Erythroblast (primary cell): ENCODE measurements around the gene DOP1B.

Experiments
- GATA1 ChIP-seq: IDR thresholded peaks from 2 replicates; pipeline ENCODE4 v1.6.1; 2011; ENCODE audit warnings: low read depth, mild to moderate bottlenecking, control low read depth, low read length, moderate library complexity
- POLR2A ChIP-seq: IDR thresholded peaks from 2 replicates; pipeline ENCODE4 v1.6.1; 2011; ENCODE audit warnings: mild to moderate bottlenecking, low read length

DNA sequence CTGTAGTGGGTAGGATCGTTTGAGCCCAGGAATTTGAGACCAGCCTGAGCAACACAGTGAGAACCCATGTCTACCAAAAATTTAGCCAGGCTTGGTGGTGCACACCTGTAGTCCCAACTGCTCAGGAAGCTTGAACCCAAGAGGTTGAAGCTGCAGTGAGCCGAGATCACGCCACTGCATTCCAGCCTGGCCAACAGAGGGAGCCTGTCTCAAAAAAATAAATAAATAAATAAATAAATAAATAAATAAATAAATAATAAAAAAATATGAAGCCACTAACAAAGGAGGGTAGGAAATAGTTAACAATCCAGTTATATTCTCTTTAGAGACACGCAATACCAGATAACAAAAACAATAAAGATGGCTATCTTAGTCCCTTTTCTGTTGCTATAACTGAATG lies 33.6 kb upstream of the DOP1B start:
- no peak for TF ChIP-seq POLR2A
- no peak for TF ChIP-seq GATA1
